Ascending aorta (tissue), 2 donors: ENCODE results near the gene GRAMD4. TPM values are rescaled to one million over a fixed set of nuclear protein-coding genes. Genes with fewer than 3 reads are reported as not detected.

Experiments
- DNase-seq, 2 donors: peaks; one replicate each; pipeline ENCODE4 v3.0.0-alpha.2; 2019; ENCODE audit warnings: low spot score in 2 of 2
- H3K27ac ChIP-seq, 2 donors: fragments of 200-600 bp; sonication (generic); one replicate each; pipeline ENCODE4 v1.5.1; 2016 to 2017; ENCODE audit warnings: mild to moderate bottlenecking in 1 of 2
- H3K27me3 ChIP-seq: fragments of 200-600 bp; sonication (generic); one replicate; pipeline ENCODE4 v1.5.1; 2017
- H3K36me3 ChIP-seq, 2 donors: fragments of 200-600 bp; sonication (generic); one replicate each; pipeline ENCODE4 v1.5.1; 2016
- H3K4me1 ChIP-seq, 2 donors: fragments of 200-600 bp; sonication (generic); one replicate each; pipeline ENCODE4 v1.5.1; 2016 to 2017; ENCODE audit warnings: mild to moderate bottlenecking in 1 of 2
- H3K4me3 ChIP-seq, 2 donors: fragments of 200-600 bp; sonication (generic); one replicate each; pipeline ENCODE4 v1.5.1; 2016 to 2017; ENCODE audit warnings: mild to moderate bottlenecking in 1 of 2
- H3K9me3 ChIP-seq, 2 donors: fragments of 200-600 bp; sonication (generic); one replicate each; pipeline ENCODE4 v1.5.1; 2016
- intact Hi-C: fragments of 100-400 bp; cut with DNase I; formaldehyde crosslinking; loops from one replicate; pipeline ENCODE4 v1.15.1; 2023
- total RNA-seq: library from RNA; depleted of rRNA; stranded (reverse); fragments of >200 nt; gene quantifications from one replicate; pipeline ENCODE4 v1.1.0, GENCODE V29; 2016
- TF ChIP-seq, protein P1 (sequence below), 3 experiments: fragments of 200-600 bp in 2 of 3; fragments of 450-650 bp in 1 of 3; sonication (generic) in 2 of 3; IDR thresholded peaks; one replicate each; pipeline ENCODE4 v1.5.1; 2016 to 2019; ENCODE audit warnings: antibody characterized with exemption in 3 of 3, mild to moderate bottlenecking in 1 of 3, moderate library complexity in 1 of 3

Gene GRAMD4
- total RNA-seq, 1 donor from 2014 or later, result 20.2 TPM

DNA sequence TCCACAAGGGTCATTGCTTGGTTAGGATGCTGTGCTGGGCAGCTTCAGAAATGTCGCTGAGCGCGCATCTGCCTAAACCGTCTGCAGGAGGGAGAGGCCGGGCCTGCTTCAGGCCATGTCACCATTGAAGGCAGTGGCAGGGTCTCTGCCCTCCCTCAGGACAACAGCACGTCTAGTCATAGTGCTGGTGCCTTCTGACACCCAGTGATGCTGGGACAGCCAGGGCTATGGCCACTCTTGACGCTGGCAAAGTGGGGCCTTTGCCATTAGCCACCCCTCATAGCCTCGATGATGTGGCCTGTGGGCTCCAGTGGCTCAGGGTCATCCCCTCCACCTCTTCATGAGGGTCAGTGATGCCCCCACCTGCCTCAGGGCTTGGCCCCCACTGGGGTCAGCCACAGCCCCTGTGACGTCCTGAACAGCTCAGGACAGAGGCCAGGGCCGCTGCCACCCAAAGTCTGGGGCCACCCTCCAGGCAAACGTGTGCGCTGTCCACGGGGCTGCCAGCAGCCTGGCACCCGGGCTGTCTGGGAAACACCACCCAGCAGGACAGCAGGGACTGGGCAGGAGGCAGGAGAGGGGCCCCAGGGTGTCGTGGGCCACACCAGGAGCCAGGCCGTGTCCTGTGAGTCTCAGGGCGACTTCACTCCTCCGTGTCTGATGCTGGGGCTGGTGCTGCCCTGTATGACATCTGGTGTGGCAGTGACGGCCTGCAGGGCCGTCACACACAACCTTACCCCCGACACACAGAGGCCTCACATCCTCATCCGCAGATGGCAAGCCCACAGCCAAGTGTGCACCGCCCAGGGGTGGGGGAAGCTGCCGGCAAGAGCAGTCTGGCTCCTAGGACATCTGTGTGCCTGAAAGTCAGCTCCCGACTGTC, 75.4 kb downstream of the GRAMD4 start:
- TF ChIP-seq, protein P1, sequence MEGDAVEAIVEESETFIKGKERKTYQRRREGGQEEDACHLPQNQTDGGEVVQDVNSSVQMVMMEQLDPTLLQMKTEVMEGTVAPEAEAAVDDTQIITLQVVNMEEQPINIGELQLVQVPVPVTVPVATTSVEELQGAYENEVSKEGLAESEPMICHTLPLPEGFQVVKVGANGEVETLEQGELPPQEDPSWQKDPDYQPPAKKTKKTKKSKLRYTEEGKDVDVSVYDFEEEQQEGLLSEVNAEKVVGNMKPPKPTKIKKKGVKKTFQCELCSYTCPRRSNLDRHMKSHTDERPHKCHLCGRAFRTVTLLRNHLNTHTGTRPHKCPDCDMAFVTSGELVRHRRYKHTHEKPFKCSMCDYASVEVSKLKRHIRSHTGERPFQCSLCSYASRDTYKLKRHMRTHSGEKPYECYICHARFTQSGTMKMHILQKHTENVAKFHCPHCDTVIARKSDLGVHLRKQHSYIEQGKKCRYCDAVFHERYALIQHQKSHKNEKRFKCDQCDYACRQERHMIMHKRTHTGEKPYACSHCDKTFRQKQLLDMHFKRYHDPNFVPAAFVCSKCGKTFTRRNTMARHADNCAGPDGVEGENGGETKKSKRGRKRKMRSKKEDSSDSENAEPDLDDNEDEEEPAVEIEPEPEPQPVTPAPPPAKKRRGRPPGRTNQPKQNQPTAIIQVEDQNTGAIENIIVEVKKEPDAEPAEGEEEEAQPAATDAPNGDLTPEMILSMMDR (IDR thresholded peaks at IDR 0.05), result no peak
- no peak overlapping the region for H3K27ac ChIP-seq
- H3K4me1 ChIP-seq, result no peaks in the 10 kb centered on the region
- no peaks in the 10 kb centered on the region for H3K9me3 ChIP-seq
- H3K27me3 ChIP-seq, result no peaks in the 10 kb centered on the region
- peaks cover 91 to 96% of the 10 kb centered on the region in 2 donors for H3K36me3 ChIP-seq
- intact Hi-C loops, result no loop called here
- H3K4me3 ChIP-seq, result no peak overlapping the region
- DNase-seq, result no peak

DNA sequence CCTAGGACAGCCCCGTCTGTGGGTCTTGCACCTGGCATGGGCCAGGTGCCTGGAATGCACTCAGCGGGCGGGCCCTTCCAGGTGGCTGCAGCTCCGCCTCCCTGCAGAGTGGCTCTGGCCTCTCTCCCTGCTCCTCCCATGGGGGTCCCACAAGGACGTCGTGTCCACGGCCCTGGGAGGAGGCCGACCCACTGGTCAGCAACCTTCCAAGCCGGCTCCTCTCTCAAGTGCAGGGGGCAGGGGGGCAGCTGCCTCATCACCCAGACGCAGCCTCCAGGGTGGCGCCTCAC, 76.0 kb downstream of the GRAMD4 start:
- no peaks in the 10 kb centered on the region for H3K9me3 ChIP-seq
- intact Hi-C loops, result no loop called here
- H3K4me1 ChIP-seq, result no peaks in the 10 kb centered on the region
- H3K27ac ChIP-seq, result no peak overlapping the region
- TF ChIP-seq, protein P1 (IDR thresholded peaks at IDR 0.05), result no peak
- H3K4me3 ChIP-seq, result no peak overlapping the region
- no peaks in the 10 kb centered on the region for H3K27me3 ChIP-seq
- peaks cover 93 to 96% of the 10 kb centered on the region in 2 donors for H3K36me3 ChIP-seq
- DNase-seq, result no peak

DNA sequence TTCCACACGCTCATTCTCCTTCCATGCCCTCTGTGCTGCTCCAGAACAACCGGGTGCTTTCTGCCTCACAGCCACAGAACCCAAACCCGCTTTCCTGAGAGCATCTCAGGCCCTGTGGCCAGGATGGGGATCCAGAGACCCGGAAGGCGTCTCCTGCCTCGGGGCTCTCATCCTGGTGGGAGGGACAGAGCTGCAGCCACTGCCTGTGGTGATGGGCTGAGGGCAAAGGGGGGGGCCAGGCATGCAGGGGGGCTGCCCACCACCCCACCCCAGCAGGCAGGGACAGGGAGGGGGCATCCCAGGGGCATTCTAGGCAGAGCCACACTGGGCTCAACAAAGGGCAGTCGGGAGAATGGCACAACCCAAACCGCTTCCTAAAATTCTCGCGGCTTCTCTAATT, 76.4 kb downstream of the GRAMD4 start:
- Histone ChIP-seq H3K9me3 (no peaks in the 10 kb centered on the region), H3K27me3 (no peaks in the 10 kb centered on the region), H3K4me3 (no peak overlapping the region), H3K4me1 (no peaks in the 10 kb centered on the region), H3K36me3 (peaks cover 93 to 96% of the 10 kb centered on the region in 2 donors), H3K27ac (no peak overlapping the region)
- TF ChIP-seq, protein P1 (IDR thresholded peaks at IDR 0.05), result no peak
- intact Hi-C loops, result no loop called here
- DNase-seq, result no peak

DNA sequence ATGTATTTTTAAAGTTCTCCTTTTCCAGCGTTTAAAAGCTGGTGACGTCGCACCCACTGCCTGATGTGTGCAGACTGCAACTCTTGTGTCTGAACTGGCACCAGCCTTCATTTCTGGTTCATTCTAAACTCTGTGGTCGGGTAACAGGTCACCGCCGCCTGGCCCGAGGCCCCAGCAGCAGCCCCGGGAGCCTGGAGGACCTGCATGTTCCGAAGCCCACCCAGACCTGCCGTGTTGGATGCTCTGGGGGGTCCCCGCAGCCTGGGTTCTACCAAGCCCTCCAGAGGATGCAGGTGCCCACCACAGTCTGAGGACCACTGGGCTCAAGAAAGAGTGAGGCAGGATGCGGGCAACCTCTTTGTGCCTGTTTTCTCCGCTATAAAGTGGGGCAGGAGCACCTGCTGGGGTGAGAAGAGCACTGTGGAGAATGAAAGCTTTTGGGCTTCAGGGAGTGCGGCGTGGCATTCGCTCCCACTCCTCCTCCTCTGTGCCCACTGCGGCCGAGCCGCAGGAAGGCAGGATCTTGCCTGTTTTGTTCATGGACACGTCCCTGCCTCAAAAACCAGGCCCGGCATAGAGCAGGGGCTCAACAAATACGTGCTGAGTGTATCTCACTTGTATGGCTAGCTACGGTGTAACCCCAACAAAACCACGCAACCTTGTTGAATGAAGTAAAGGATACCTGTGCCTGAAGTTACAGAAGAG, 77.8 kb downstream of the GRAMD4 start:
- DNase-seq, result no peak
- H3K27ac ChIP-seq, result no peak overlapping the region
- H3K4me3 ChIP-seq, result no peak overlapping the region
- no peaks in the 10 kb centered on the region for H3K9me3 ChIP-seq
- no peaks in the 10 kb centered on the region for H3K4me1 ChIP-seq
- TF ChIP-seq, protein P1 (IDR thresholded peaks at IDR 0.05), result no peak
- intact Hi-C loops, result no loop called here
- no peaks in the 10 kb centered on the region for H3K27me3 ChIP-seq
- H3K36me3 ChIP-seq, result peaks cover 91 to 93% of the 10 kb centered on the region in 2 donors

DNA sequence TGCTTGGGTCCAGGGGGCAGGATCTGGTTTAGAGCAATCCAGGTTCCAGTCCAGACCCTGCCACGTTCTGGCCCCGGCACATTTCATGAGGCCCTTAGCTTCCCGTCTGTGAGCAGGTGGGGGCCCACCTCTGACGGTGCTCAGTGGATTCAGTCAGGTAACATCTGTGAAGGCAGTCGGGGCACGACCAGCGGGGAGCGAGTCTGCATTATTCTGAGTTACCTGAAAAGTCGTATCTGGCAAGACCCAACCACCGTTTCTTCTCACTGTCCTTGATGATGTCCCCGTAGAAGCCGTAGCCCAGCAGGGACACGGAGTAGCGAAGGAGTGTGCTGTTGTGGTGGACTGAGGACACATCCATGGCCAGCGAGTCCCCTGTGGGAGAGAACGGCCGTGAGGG, 78.9 kb downstream of the GRAMD4 start:
- H3K36me3 ChIP-seq, result peaks cover 91 to 96% of the 10 kb centered on the region in 2 donors
- no peak for DNase-seq
- no peaks in the 10 kb centered on the region for H3K4me1 ChIP-seq
- TF ChIP-seq, protein P1 (IDR thresholded peaks at IDR 0.05), result no peak
- no peaks in the 10 kb centered on the region for H3K9me3 ChIP-seq
- H3K27ac ChIP-seq, result no peak overlapping the region
- no peaks in the 10 kb centered on the region for H3K27me3 ChIP-seq
- no peak overlapping the region for H3K4me3 ChIP-seq
- intact Hi-C loops, result no loop called here
